Gastroesophageal sphincter (tissue), 3 donors: ENCODE results near the gene MYL6.

Experiments used
- CTCF ChIP-seq, 4 experiments: fragments of 200-600 bp in 2 of 4; fragments of 450-650 bp in 2 of 4; sonication (generic) in 1 of 4; IDR thresholded peaks; one replicate each; pipeline ENCODE4 v1.5.1; 2017 to 2019; ENCODE audit warnings: antibody characterized with exemption in 4 of 4, mild to moderate bottlenecking in 2 of 4, moderate library complexity in 2 of 4
- POLR2A ChIP-seq, 2 donors: fragments of 450-650 bp; IDR thresholded peaks; one replicate each; pipeline ENCODE4 v1.6.1; 2017; ENCODE audit warnings: antibody characterized with exemption in 2 of 2, mild to moderate bottlenecking in 2 of 2, moderate library complexity in 1 of 2

DNA sequence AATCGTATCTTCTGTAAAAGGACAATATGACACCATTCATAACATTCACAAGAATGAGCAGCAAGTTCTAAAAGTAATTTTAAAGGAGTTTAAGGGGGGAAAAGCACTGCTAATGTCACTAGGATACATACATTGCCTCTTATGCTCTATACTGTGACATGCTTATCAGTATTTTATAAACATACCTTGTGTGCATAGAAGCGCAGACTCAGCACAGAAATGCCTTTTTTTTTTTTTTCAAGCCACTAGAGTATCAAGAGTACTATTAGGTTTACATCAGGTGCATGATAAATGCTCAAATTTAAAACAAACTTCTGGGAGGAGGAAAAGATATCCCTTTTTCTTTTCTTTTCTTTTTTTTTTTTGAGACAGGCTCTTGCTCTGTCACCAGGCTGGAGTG lies 44.7 kb downstream of the MYL6 start:
- TF ChIP-seq CTCF (IDR thresholded peaks at IDR 0.05) (no peak), POLR2A (IDR thresholded peaks at IDR 0.05) (no peak)
